HCT116 (cell line): ENCODE data around the gene EFS. TPM values are rescaled to one million over a fixed set of nuclear protein-coding genes. Genes with fewer than 3 reads are reported as not detected.

Source experiments
- ATAC-seq: fragments of 200-7000 bp; cut with Tn5 transposase; 2 replicates; pipeline ENCODE4 v1.9.1; 2020; ENCODE audit warnings: mild to moderate bottlenecking, moderate library complexity
- BruUV-seq: library from RNA; stranded (reverse); fragments of 400-500 nt; replicated peaks from 2 replicates; lab custom pipeline; 2021; lab: Mats Ljungman, UMichigan
- CTCF ChIA-PET: fragments of 300-600 bp; sonication (Branson Sonifier 250); formaldehyde crosslinking; loops from one replicate; lab custom pipeline; 2021; ENCODE audit warnings: antibody characterized with exemption; lab: Charles Lee
- POLR2A ChIA-PET: fragments of 300-600, 350-600 bp; sonication (Branson Sonifier 250); formaldehyde crosslinking; loops from one replicate; lab custom pipeline; 2021; ENCODE audit warnings: antibody characterized with exemption; lab: Charles Lee
- RAD21 ChIA-PET, 2 experiments: fragments of 300-600 bp; sonication (Branson Sonifier 250); formaldehyde crosslinking; loops; one replicate each; lab custom pipeline; 2023; ENCODE audit warnings: low total read pairs in 2 of 2; ENCODE audit not compliant: uncharacterized antibody in 2 of 2, unreplicated experiment in 2 of 2, low non-redundant PET in 1 of 2; lab: Charles Lee
- DNase-seq: peaks from one replicate; pipeline ENCODE4 v3.0.0-alpha.2; 2010; ENCODE audit warnings: low read depth, low spot score
- H2AFZ ChIP-seq: fragments of 200-600 bp; shearing (Covaris generic), sonication (generic); 2 replicates; pipeline ENCODE4 v1.6.1; 2017; ENCODE audit warnings: low read depth, mixed run types, mixed read lengths, antibody characterized with exemption, low read length; ENCODE audit not compliant: poor library complexity, severe bottlenecking
- H3K27ac ChIP-seq: 2 replicates; pipeline ENCODE4 v1.5.1; 2012; ENCODE audit warnings: low read depth, low read length
- H3K27me3 ChIP-seq: fragments of 200-600 bp; sonication (generic); 2 replicates; pipeline ENCODE4 v1.6.1; 2016; ENCODE audit warnings: mixed run types, low read length, mixed read lengths; ENCODE audit not compliant: insufficient read depth
- H3K36me3 ChIP-seq, 2 experiments: fragments of 200-500 bp in 1 of 2; fragments of 200-600 bp in 1 of 2; sonication (Bioruptor generic) in 1 of 2; sonication (generic) in 1 of 2; 2 replicates each; pipeline versions ENCODE4 v1.5.1 to v1.6.1; 2014 to 2016; ENCODE audit warnings: low read length in 2 of 2, inconsistent platforms in 1 of 2, mixed read lengths in 1 of 2, mixed run types in 1 of 2; ENCODE audit not compliant: insufficient read depth in 2 of 2, control insufficient read depth in 1 of 2
- H3K4me1 ChIP-seq, 2 experiments: fragments of 200-600 bp in 1 of 2; sonication (generic) in 1 of 2; 2 replicates each; pipeline versions ENCODE4 v1.5.1 to v1.6.1; 2012 to 2017; ENCODE audit warnings: low read length in 2 of 2, inconsistent platforms in 1 of 2, mild to moderate bottlenecking in 1 of 2, mixed read lengths in 1 of 2, mixed run types in 1 of 2, moderate library complexity in 1 of 2; ENCODE audit not compliant: insufficient read depth in 2 of 2, control insufficient read depth in 1 of 2
- H3K4me2 ChIP-seq: fragments of 200-600 bp; sonication (generic); 2 replicates; pipeline ENCODE4 v1.6.1; 2017; ENCODE audit warnings: mixed run types, low read length, mixed read lengths
- H3K4me3 ChIP-seq, 2 experiments: fragments of 200-600 bp in 1 of 2; sonication (generic) in 1 of 2; replicated peaks in 1 of 2; 2 replicates each; pipeline ENCODE4 v1.5.1; 2011 to 2016; ENCODE audit warnings: low read length in 2 of 2, control low read depth in 1 of 2, low read depth in 1 of 2, mild to moderate bottlenecking in 1 of 2, mixed read lengths in 1 of 2, mixed run types in 1 of 2
- H3K79me2 ChIP-seq: fragments of 200-600 bp; sonication (generic); 2 replicates; pipeline ENCODE4 v1.6.1; 2017; ENCODE audit warnings: mild to moderate bottlenecking, mixed run types, low read length, moderate library complexity, mixed read lengths; ENCODE audit not compliant: insufficient read depth
- H3K9ac ChIP-seq: fragments of 200-600 bp; sonication (generic); 2 replicates; pipeline ENCODE4 v1.6.1; 2016; ENCODE audit warnings: low read length, mixed read lengths
- H3K9me2 ChIP-seq: fragments of 200-600 bp; sonication (generic), shearing (Covaris generic); 2 replicates; pipeline ENCODE4 v1.6.1; 2017; ENCODE audit warnings: mixed run types, mild to moderate bottlenecking, moderate library complexity; ENCODE audit not compliant: insufficient read depth
- H3K9me3 ChIP-seq, 2 experiments: fragments of 200-500 bp in 1 of 2; fragments of 200-600 bp in 1 of 2; sonication (Bioruptor generic) in 1 of 2; sonication (generic) in 1 of 2; 2 replicates each; pipeline ENCODE4 v1.6.1; 2014 to 2017; ENCODE audit warnings: low read length in 2 of 2, mixed read lengths in 2 of 2, inconsistent platforms in 1 of 2, low read depth in 1 of 2, mild to moderate bottlenecking in 1 of 2, mixed run types in 1 of 2, moderate library complexity in 1 of 2; ENCODE audit not compliant: control insufficient read depth in 1 of 2, insufficient read depth in 1 of 2
- H4K20me1 ChIP-seq: fragments of 200-600 bp; sonication (generic), shearing (Covaris generic); 2 replicates; pipeline ENCODE4 v1.6.1; 2017; ENCODE audit warnings: mixed run types, mild to moderate bottlenecking, moderate library complexity; ENCODE audit not compliant: insufficient read depth
- ATF3 ChIP-seq: IDR thresholded peaks from 2 replicates; pipeline ENCODE4 v1.6.1; 2012
- CEBPB ChIP-seq: IDR thresholded peaks from 2 replicates; pipeline ENCODE4 v1.6.1; 2012; ENCODE audit warnings: low read depth
- ELF1 ChIP-seq: IDR thresholded peaks from 2 replicates; pipeline ENCODE4 v1.6.1; 2012; ENCODE audit warnings: low read depth, borderline replicate concordance
- EZH2 ChIP-seq: fragments of 200-600 bp; sonication (generic); IDR thresholded peaks from 2 replicates; pipeline ENCODE4 v1.6.1; 2017; ENCODE audit warnings: antibody characterized with exemption, mixed run types
- EZH2phosphoT487 ChIP-seq: fragments of 200-600 bp; IDR thresholded peaks from 2 replicates; pipeline ENCODE4 v1.6.1; 2018; ENCODE audit warnings: antibody characterized with exemption, borderline replicate concordance
- POLR2AphosphoS5 ChIP-seq: IDR thresholded peaks from 2 replicates; pipeline ENCODE4 v1.6.1; 2011; ENCODE audit warnings: mild to moderate bottlenecking, low read depth, low read length, moderate library complexity
- ZFX ChIP-seq: fragments of 450-650 bp; IDR thresholded peaks from 2 replicates; pipeline ENCODE4 v1.6.1; 2017
- intact Hi-C: fragments of 100-400 bp; cut with micrococcal nuclease; formaldehyde crosslinking; loops from 2 replicates; pipeline ENCODE4 v1.10.0; 2022
- total RNA-seq: library from RNA; stranded (reverse); gene quantifications from one replicate; pipeline ENCODE4 v1.2.1, GENCODE V29; 2021; ENCODE audit not compliant: unreplicated experiment
- TF ChIP-seq, protein P1 (sequence below): IDR thresholded peaks from 2 replicates; pipeline ENCODE4 v1.6.1; 2012; ENCODE audit warnings: low read depth

EFS gene
- total RNA-seq, 1 experiment from 2014 or later = 0.10 TPM

DNA sequence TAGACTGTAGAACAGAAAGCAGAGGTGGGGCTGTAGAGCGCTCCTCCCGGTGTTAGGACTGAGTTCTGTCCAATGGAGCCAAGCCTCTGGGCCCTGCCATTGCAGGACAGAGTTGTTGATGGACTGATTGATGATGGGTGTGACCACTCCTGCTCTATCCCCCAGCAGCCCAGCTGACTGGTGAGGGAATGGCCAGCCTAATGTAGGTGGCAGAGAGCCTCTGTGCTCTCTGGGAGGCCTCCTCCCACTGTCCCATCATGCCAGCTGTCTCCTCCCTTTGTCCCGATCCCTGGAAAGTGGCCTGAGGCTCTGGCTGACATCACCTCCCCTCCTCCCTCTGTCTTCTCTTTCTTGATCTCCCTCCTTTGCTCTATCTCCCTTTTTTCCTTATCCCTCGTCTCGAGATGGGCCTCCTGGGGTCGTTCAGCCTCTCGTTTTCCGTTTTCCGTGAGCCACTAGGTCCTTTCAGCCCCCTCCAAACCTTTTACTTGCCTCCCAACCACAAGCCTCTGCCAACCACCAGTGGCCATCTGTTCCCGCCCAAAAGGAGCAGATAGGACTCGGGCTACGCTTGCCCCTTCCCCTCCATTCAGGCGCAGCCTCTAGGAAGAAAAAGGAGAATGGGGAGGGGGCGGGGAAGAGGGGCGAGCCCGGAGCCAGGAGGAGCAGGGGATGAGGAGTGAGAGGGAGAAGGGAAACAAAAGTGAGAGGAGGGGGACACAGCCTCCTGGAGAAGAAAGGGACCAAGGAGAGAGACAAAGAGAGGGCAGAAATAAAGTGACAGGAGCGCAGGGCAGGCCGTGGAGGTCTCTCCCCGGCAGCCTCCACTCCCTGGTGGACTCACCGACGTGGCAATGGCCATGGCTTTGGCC lies 572 bp downstream of the EFS start:
- POLR2A ChIA-PET = no interaction called here
- no TSS peak for BruUV-seq

More for the DNA sequence above, 572 bp downstream of the EFS start:
- DNase-seq = no peak
- Histone ChIP-seq H3K9me2 (no peaks in the 10 kb centered on the region), H3K4me3 (no peak overlapping the region), H3K27ac (no peak overlapping the region), H3K4me1 (no peaks in the 10 kb centered on the region), H2AFZ (no peak overlapping the region), H3K36me3 (no peaks in the 10 kb centered on the region), H3K79me2 (no peaks in the 10 kb centered on the region), H3K27me3 (0 out of 2 replicates have a peak, but pooled peaks cover 3% of the 10 kb centered on the region), H3K9me3 (no peaks in the 10 kb centered on the region)
- CTCF ChIA-PET = no interaction called here
- TF ChIP-seq EZH2phosphoT487 = no peak
- TF ChIP-seq, protein P1, sequence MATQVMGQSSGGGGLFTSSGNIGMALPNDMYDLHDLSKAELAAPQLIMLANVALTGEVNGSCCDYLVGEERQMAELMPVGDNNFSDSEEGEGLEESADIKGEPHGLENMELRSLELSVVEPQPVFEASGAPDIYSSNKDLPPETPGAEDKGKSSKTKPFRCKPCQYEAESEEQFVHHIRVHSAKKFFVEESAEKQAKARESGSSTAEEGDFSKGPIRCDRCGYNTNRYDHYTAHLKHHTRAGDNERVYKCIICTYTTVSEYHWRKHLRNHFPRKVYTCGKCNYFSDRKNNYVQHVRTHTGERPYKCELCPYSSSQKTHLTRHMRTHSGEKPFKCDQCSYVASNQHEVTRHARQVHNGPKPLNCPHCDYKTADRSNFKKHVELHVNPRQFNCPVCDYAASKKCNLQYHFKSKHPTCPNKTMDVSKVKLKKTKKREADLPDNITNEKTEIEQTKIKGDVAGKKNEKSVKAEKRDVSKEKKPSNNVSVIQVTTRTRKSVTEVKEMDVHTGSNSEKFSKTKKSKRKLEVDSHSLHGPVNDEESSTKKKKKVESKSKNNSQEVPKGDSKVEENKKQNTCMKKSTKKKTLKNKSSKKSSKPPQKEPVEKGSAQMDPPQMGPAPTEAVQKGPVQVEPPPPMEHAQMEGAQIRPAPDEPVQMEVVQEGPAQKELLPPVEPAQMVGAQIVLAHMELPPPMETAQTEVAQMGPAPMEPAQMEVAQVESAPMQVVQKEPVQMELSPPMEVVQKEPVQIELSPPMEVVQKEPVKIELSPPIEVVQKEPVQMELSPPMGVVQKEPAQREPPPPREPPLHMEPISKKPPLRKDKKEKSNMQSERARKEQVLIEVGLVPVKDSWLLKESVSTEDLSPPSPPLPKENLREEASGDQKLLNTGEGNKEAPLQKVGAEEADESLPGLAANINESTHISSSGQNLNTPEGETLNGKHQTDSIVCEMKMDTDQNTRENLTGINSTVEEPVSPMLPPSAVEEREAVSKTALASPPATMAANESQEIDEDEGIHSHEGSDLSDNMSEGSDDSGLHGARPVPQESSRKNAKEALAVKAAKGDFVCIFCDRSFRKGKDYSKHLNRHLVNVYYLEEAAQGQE = no peak
- TF ChIP-seq ZFX = no peak
- TF ChIP-seq POLR2AphosphoS5 = no peak
- no peak for TF ChIP-seq EZH2
- no peak for TF ChIP-seq ATF3
- TF ChIP-seq CEBPB = no peak
- no peak for TF ChIP-seq ELF1
- TF ChIP-seq, all 23 proteins: peak for 0
- Histone ChIP-seq H3K9ac (no peak overlapping the region), H3K4me2 (no peak overlapping the region), H4K20me1 (no peaks in the 10 kb centered on the region)
- RAD21 ChIA-PET = no interaction called here
- intact Hi-C loops = no loop called here
- ATAC-seq = no peak; the same call in 1 of the 2 replicates
